GM19238 (cell line): ENCODE results near the gene SNX15.

Source experiments
- DNase-seq: peaks from one replicate; pipeline ENCODE4 v3.0.0; 2011; ENCODE audit warnings: low spot score; ENCODE audit not compliant: insufficient read length

SNX15 gene

GRCh38 chr11:65083834-65084597 lies 56.8 kb downstream of the SNX15 start, which contains the start of the genes CDCA5 and ZFPL1:
Gene CDCA5, minus strand, starts transcription at chr11:65084040. Its CDS starts 62 bp downstream, at chr11:65083978.
Gene ZFPL1, plus strand, starts transcription at chr11:65084222. Its CDS starts 477 bp downstream, at chr11:65084699.
- DNase-seq: peak; percentile 99

DNA sequence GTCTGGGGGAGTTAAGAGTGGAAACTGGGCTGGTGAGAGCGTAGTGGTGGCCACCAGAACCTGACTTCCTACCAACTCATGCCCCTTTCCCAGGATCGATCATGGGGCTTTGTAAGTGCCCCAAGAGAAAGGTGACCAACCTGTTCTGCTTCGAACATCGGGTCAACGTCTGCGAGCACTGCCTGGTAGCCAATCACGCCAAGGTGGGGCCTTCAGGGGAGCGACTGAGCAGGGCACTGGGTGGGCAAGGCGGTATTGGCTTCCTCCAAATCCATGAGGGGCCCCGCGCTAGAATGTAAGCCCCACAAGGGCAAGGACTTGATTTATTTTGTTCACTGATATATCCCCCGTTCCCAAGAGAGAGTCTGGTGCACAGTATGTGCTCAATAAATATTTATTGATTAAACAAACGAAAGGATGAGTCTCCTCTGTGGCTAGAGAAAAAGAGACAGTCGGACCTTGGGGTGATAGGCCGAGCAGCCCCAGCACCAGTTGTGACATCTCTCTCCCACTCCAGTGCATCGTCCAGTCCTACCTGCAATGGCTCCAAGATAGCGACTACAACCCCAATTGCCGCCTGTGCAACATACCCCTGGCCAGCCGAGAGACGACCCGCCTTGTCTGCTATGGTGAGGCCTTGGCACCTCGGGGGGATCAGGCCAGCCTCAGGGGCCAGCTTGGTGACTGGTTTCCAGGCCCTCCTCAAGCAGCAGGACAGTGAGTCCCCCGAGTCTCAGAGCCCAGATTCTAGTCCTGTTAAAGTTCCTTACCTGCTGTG lies 57.5 kb downstream of the SNX15 start:
- no peak for DNase-seq

- no peak for DNase-seq
These were observed 58.2 kb downstream of the SNX15 start for GRCh38 chr11:65085446-65085845.

- no peak for DNase-seq
These were observed 59.6 kb downstream of the SNX15 start for GRCh38 chr11:65086809-65087208.

- no peak for DNase-seq
These were observed 60.0 kb downstream of the SNX15 start for GRCh38 chr11:65087216-65087615.

- no peak for DNase-seq
These were observed 60.6 kb downstream of the SNX15 start for GRCh38 chr11:65087827-65088226.

DNA sequence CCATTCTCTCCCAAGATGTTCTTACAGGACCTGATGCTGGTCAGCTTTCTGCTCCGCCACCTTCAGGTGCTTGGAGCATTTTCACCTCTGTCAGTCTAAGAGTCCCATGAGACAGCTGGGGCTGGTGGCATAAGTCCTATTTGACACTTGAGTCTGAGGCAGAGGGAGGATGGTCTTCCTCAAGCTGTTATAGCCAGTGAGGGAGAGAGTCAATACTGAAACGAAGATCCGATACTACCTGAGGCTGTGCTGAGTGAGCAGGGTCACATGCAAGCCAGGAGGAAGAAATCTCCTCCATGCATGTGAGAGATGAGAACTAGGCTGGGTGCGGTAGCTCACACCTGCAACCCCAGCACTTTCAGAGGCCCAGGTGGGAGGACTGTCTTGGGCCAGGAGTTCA lies 62.4 kb downstream of the SNX15 start:
- no peak for DNase-seq
